ENCODE data around the gene DOCK2.

DOCK2 gene

DNA sequence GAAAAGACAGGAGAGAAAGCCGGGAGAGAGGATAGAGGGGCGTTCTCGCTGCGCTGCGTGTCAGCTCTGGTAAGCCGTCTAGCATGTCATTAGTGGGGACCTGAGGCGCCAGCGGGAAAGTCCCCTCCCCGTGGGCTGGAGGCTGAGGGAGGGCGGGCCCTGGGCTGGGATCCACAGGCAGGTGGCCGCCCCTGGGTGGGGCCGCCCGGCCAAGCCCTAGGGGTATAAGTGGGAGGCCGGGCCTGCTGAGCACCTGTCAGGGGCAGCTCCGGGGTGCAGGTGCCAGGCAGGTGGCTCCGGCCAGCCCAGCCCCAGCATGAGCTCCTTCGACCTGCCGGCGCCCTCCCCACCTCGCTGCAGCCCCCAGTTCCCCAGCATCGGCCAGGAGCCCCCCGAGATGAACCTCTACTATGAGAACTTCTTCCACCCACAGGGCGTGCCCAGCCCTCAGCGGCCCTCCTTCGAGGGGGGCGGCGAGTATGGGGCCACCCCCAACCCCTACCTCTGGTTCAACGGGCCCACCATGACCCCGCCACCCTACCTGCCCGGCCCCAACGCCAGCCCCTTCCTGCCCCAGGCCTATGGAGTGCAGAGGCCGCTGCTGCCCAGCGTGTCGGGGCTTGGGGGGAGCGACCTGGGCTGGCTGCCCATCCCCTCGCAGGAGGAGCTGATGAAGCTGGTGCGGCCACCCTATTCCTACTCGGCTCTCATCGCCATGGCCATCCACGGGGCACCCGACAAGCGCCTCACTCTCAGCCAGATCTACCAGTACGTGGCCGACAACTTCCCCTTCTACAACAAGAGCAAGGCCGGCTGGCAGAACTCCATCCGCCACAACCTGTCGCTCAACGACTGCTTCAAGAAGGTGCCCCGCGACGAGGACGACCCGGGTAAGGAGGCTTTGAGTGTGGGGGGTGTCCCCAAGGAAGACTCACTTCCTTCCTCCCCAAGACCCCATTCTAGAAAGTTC, 468.9 kb downstream of the DOCK2 start, which contains the start of gene FOXI1:
TSS of gene FOXI1 (plus strand) at position 256 of the 970 bp plus-strand sequence. CDS start at position 317, 61 bp downstream.
- Histone ChIP-seq H3K4me2 (no peak within 1 kb of the TSS), H3K9me3 (replicated peaks in 1 of 11) (no peaks in the 10 kb centered on the region), H3K27ac (no peak within 1 kb of the TSS), H3K4me1 (peaks cover 0 to 20% (median 11%) of the 10 kb centered on the region in 10 experiments; a peak in 14 of 20 replicates), H3K9ac (no peak within 1 kb of the TSS), H3K27me3 (no peaks in the 10 kb centered on the region), H4K20me1 (no peaks in the 10 kb centered on the region), H3K4me3 (no peak within 1 kb of the TSS), H3K36me3 (no peaks in the 10 kb centered on the region)
- TF ChIP-seq Cebpa-rat (IDR thresholded peaks at IDR 0.05) = no peak

DNA sequence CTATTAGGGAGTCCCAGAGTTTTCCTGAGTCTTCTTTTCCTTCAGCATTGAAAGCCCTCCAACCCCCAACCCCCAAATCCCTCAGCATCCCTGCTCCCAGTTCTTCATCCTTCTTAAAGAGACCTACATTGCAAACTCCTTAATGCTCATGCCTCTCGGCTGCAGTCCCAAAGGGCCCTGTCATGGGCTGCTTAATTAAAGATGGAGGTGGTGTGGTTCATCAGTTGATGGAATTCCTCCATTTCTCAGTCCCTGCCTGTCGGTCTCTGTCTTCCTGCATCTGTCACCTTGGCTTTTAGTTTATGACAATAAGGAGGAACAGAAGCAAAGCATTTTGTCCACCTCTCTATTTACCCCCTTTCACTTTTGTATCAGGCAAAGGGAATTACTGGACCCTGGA, 470.6 kb downstream of the DOCK2 start:
- Histone ChIP-seq H4K20me1 (no peaks in the 10 kb centered on the region), H3K4me2 (peak overlapping the region in 3 of 11 experiments; percentile 19 to 38 (median 25); a peak in 4 of 22 replicates), H3K27me3 (no peaks in the 10 kb centered on the region), H3K27ac (no peak overlapping the region), H3K4me1 (peaks cover 0 to 20% (median 11%) of the 10 kb centered on the region in 10 experiments; a peak in 14 of 20 replicates), H3K36me3 (no peaks in the 10 kb centered on the region), H3K4me3 (no peak overlapping the region), H3K9me3 (replicated peaks in 1 of 11) (no peaks in the 10 kb centered on the region), H3K9ac (no peak overlapping the region)
- TF ChIP-seq Cebpa-rat (IDR thresholded peaks at IDR 0.05) = no peak

DNA sequence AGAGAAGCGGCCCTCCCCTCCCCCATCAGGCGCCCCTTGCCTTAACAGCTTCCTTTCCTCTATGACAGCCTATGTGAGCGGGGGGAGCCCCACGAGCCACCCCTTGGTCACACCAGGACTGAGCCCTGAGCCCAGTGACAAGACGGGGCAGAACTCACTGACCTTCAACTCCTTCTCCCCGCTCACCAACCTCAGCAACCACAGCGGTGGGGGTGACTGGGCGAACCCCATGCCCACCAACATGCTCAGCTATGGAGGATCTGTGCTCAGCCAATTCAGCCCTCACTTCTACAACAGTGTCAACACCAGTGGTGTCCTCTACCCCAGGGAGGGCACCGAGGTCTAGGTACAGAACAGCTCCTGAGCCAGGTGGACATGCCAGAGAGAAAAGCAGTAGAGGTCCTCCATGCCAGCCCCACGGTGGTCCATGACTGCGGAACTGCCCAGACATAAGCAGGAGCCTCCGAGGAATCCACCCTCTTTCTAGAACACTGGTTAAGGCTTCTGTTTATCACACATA, 471.3 kb downstream of the DOCK2 start:
- Histone ChIP-seq H3K27me3 (no peaks in the 10 kb centered on the region), H3K4me3 (no peak overlapping the region), H3K4me2 (peak overlapping the region in 3 of 11 experiments; percentile 19 to 38 (median 25); a peak in 3 of 22 replicates), H3K27ac (no peak overlapping the region), H3K36me3 (no peaks in the 10 kb centered on the region), H3K9ac (no peak overlapping the region), H3K4me1 (peaks cover 0 to 20% (median 11%) of the 10 kb centered on the region in 10 experiments; a peak in 14 of 20 replicates), H3K9me3 (replicated peaks in 1 of 11) (no peaks in the 10 kb centered on the region), H4K20me1 (no peaks in the 10 kb centered on the region)
- TF ChIP-seq Cebpa-rat (IDR thresholded peaks at IDR 0.05) = no peak

GRCh38 chr5:170109059-170110031, 472.3 kb downstream of the DOCK2 start:
- no peak overlapping the region for H3K27ac ChIP-seq
- no peak overlapping the region for H3K9ac ChIP-seq
- no peaks in the 10 kb centered on the region for H3K27me3 ChIP-seq
- H4K20me1 ChIP-seq = no peaks in the 10 kb centered on the region
- H3K4me3 ChIP-seq = no peak overlapping the region
- no peaks in the 10 kb centered on the region for H3K36me3 ChIP-seq
- H3K4me1 ChIP-seq = peaks cover 0 to 20% (median 11%) of the 10 kb centered on the region in 10 experiments; a peak in 14 of 20 replicates
- TF ChIP-seq Cebpa-rat (IDR thresholded peaks at IDR 0.05) = no peak
- H3K9me3 ChIP-seq (replicated peaks in 1 of 11) = no peaks in the 10 kb centered on the region
- peak overlapping the region in 9 of 11 experiments; percentile 10 to 45 (median 37); a peak in 16 of 22 replicates for H3K4me2 ChIP-seq

GRCh38 chr5:170110403-170111087, 473.5 kb downstream of the DOCK2 start:
- H4K20me1 ChIP-seq = no peaks in the 10 kb centered on the region
- no peak overlapping the region for H3K9ac ChIP-seq
- H3K4me1 ChIP-seq = peaks cover 0 to 20% (median 11%) of the 10 kb centered on the region in 10 experiments; a peak in 14 of 20 replicates
- no peak overlapping the region for H3K27ac ChIP-seq
- no peak overlapping the region for H3K4me2 ChIP-seq
- no peaks in the 10 kb centered on the region for H3K36me3 ChIP-seq
- H3K4me3 ChIP-seq = no peak overlapping the region
- H3K9me3 ChIP-seq (replicated peaks in 1 of 11) = no peaks in the 10 kb centered on the region
- no peaks in the 10 kb centered on the region for H3K27me3 ChIP-seq
- TF ChIP-seq Cebpa-rat (IDR thresholded peaks at IDR 0.05) = no peak

- Histone ChIP-seq H3K4me2 (no peak overlapping the region), H3K9ac (no peak overlapping the region), H3K27me3 (no peaks in the 10 kb centered on the region), H4K20me1 (no peaks in the 10 kb centered on the region), H3K4me3 (no peak overlapping the region), H3K4me1 (peaks cover 0 to 20% (median 11%) of the 10 kb centered on the region in 10 experiments; a peak in 14 of 20 replicates), H3K9me3 (replicated peaks in 1 of 11) (no peaks in the 10 kb centered on the region), H3K27ac (no peak overlapping the region), H3K36me3 (no peaks in the 10 kb centered on the region)
- TF ChIP-seq Cebpa-rat (IDR thresholded peaks at IDR 0.05) = no peak
Measured at GRCh38 chr5:170111088-170111785, 474.2 kb downstream of the DOCK2 start.

DNA sequence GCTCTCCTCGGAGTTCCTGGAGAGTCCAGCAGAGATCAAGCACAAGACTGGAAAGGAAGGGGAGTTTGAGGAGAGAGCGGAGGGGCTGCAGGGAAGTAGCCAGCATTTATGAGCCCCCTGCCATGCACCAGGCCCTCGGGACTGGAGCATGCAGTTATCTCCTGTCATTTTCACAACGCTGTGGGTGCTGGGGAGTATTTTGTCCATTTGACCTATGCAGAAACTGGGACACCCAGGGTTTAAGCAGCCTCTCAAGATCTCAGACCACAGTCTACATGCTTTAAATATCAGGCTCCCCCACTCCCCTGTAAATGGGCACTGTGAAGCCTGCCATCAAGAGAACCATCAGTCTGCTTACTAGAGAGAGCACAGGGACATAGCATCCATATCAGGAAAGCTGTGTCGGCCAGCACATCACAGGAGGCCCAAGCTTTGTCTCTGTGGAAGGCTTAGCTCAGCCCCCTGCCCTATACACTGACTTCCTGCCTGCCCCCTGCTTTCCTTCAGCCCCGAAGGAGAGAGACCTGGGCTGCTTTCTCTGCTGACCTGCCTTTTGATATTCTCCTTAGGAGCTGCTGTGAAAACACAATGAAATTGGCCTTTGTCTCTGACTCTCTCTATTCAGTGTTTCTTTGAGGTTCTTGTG, 475.9 kb downstream of the DOCK2 start:
- Histone ChIP-seq H3K9me3 (replicated peaks in 1 of 11) (no peaks in the 10 kb centered on the region), H3K36me3 (no peaks in the 10 kb centered on the region), H3K27ac (no peak overlapping the region), H3K4me2 (no peak overlapping the region), H4K20me1 (no peaks in the 10 kb centered on the region), H3K27me3 (no peaks in the 10 kb centered on the region), H3K4me1 (peaks cover 0 to 19% (median 9%) of the 10 kb centered on the region in 10 experiments; a peak in 14 of 20 replicates), H3K4me3 (no peak overlapping the region), H3K9ac (no peak overlapping the region)
- no peak for TF ChIP-seq Cebpa-rat (IDR thresholded peaks at IDR 0.05)
